Skeletal muscle tissue (tissue), 4 donors: ENCODE measurements around the gene L3MBTL4. TPM values are rescaled to one million over a fixed set of nuclear protein-coding genes. Genes with fewer than 3 reads are reported as not detected.

ENCODE experiments used
- H3K27ac ChIP-seq: one replicate; pipeline ENCODE4 v1.7.0; 2013; ENCODE audit warnings: mild to moderate bottlenecking, low read depth, low read length, inconsistent platforms
- H3K27me3 ChIP-seq, 3 donors: one replicate each; pipeline ENCODE4 v1.7.0; 2013; ENCODE audit warnings: low read length in 3 of 3; ENCODE audit not compliant: control insufficient read depth in 3 of 3, insufficient read depth in 3 of 3
- H3K36me3 ChIP-seq, 3 donors: one replicate each; pipeline ENCODE4 v1.7.0; 2013; ENCODE audit warnings: low read length in 3 of 3; ENCODE audit not compliant: control insufficient read depth in 3 of 3, insufficient read depth in 3 of 3
- H3K4me1 ChIP-seq, 3 donors: one replicate each; pipeline ENCODE4 v1.7.0; 2013; ENCODE audit warnings: low read length in 3 of 3, mild to moderate bottlenecking in 3 of 3; ENCODE audit not compliant: control insufficient read depth in 3 of 3, insufficient read depth in 3 of 3
- H3K4me3 ChIP-seq, 3 donors: one replicate each; pipeline ENCODE4 v1.7.0; 2013; ENCODE audit warnings: low read length in 3 of 3
- H3K9ac ChIP-seq, 3 donors: one replicate each; pipeline ENCODE4 v1.7.0; 2013; ENCODE audit warnings: low read length in 3 of 3, mild to moderate bottlenecking in 3 of 3, moderate library complexity in 2 of 3, low read depth in 1 of 3
- H3K9me3 ChIP-seq, 3 donors: one replicate each; pipeline ENCODE4 v1.7.0; 2013; ENCODE audit warnings: low read length in 3 of 3; ENCODE audit not compliant: control insufficient read depth in 3 of 3
- total RNA-seq: library from RNA; depleted of rRNA; stranded (reverse); fragments of >200 nt; gene quantifications from one replicate; pipeline ENCODE4 v1.2.3, GENCODE V29; 2014
- donor health status: Osteomylitis.

L3MBTL4 gene
- total RNA-seq, 1 donor from 2014 or later = 5.2 TPM

- no peaks in the 10 kb centered on the region for H3K9me3 ChIP-seq
- no peak overlapping the region for H3K4me3 ChIP-seq
- no peak overlapping the region for H3K27ac ChIP-seq
- no peaks in the 10 kb centered on the region for H3K27me3 ChIP-seq
- no peaks in the 10 kb centered on the region for H3K4me1 ChIP-seq
- no peaks in the 10 kb centered on the region for H3K36me3 ChIP-seq
- H3K9ac ChIP-seq = no peak overlapping the region
These were observed 301.1 kb downstream of the L3MBTL4 start for GRCh38 chr18:6113650-6114049.

- H3K9me3 ChIP-seq = no peaks in the 10 kb centered on the region
- H3K27me3 ChIP-seq = no peaks in the 10 kb centered on the region
- no peaks in the 10 kb centered on the region for H3K36me3 ChIP-seq
These were observed 303.0 kb downstream of the L3MBTL4 start for GRCh38 chr18:6111726-6112125.

GRCh38 chr18:6109743-6110142, 305.0 kb downstream of the L3MBTL4 start:
- no peaks in the 10 kb centered on the region for H3K27me3 ChIP-seq
- H3K27ac ChIP-seq = no peak overlapping the region
- no peak overlapping the region for H3K4me3 ChIP-seq
- H3K9me3 ChIP-seq = no peaks in the 10 kb centered on the region
- H3K36me3 ChIP-seq = no peaks in the 10 kb centered on the region
- no peak overlapping the region for H3K9ac ChIP-seq
- H3K4me1 ChIP-seq = no peaks in the 10 kb centered on the region

More at GRCh38 chr18:6111726-6112125, 303.0 kb downstream of the L3MBTL4 start:
- Histone ChIP-seq H3K27ac (no peak overlapping the region), H3K9ac (no peak overlapping the region), H3K4me1 (no peaks in the 10 kb centered on the region), H3K4me3 (no peak overlapping the region)

- H3K9me3 ChIP-seq = no peaks in the 10 kb centered on the region
- no peaks in the 10 kb centered on the region for H3K36me3 ChIP-seq
- H3K27ac ChIP-seq = no peak overlapping the region
- no peaks in the 10 kb centered on the region for H3K4me1 ChIP-seq
- H3K9ac ChIP-seq = no peak overlapping the region
- no peaks in the 10 kb centered on the region for H3K27me3 ChIP-seq
- H3K4me3 ChIP-seq = no peak overlapping the region
These were observed 306.9 kb downstream of the L3MBTL4 start for GRCh38 chr18:6107794-6108193.

GRCh38 chr18:6106091-6106685, 308.5 kb downstream of the L3MBTL4 start:
- H3K9ac ChIP-seq = no peak overlapping the region
- H3K27ac ChIP-seq = no peak overlapping the region
- no peaks in the 10 kb centered on the region for H3K27me3 ChIP-seq
- H3K36me3 ChIP-seq = no peaks in the 10 kb centered on the region
- no peaks in the 10 kb centered on the region for H3K9me3 ChIP-seq
- H3K4me1 ChIP-seq = no peaks in the 10 kb centered on the region
- H3K4me3 ChIP-seq = no peak overlapping the region

GRCh38 chr18:6103741-6104140, 311.0 kb downstream of the L3MBTL4 start:
- Histone ChIP-seq H3K9ac (no peak overlapping the region), H3K4me3 (no peak overlapping the region), H3K36me3 (no peaks in the 10 kb centered on the region)

GRCh38 chr18:6096730-6097129, 318.0 kb downstream of the L3MBTL4 start:
- no peaks in the 10 kb centered on the region for H3K36me3 ChIP-seq
- H3K4me1 ChIP-seq = no peaks in the 10 kb centered on the region
- H3K27me3 ChIP-seq = no peaks in the 10 kb centered on the region
- no peaks in the 10 kb centered on the region for H3K9me3 ChIP-seq
- H3K4me3 ChIP-seq = no peak overlapping the region
- H3K9ac ChIP-seq = no peak overlapping the region
- H3K27ac ChIP-seq = no peak overlapping the region

More at GRCh38 chr18:6103741-6104140, 311.0 kb downstream of the L3MBTL4 start:
- H3K27ac ChIP-seq = no peak overlapping the region
- H3K4me1 ChIP-seq = no peaks in the 10 kb centered on the region
- no peaks in the 10 kb centered on the region for H3K27me3 ChIP-seq
- H3K9me3 ChIP-seq = no peaks in the 10 kb centered on the region

GRCh38 chr18:6088432-6088831, 326.3 kb downstream of the L3MBTL4 start:
- no peaks in the 10 kb centered on the region for H3K9me3 ChIP-seq
- no peaks in the 10 kb centered on the region for H3K36me3 ChIP-seq
- H3K4me1 ChIP-seq = no peaks in the 10 kb centered on the region
- no peak overlapping the region for H3K27ac ChIP-seq
- no peak overlapping the region for H3K4me3 ChIP-seq
- H3K9ac ChIP-seq = no peak overlapping the region
- no peaks in the 10 kb centered on the region for H3K27me3 ChIP-seq

- no peaks in the 10 kb centered on the region for H3K4me1 ChIP-seq
- H3K27ac ChIP-seq = no peak overlapping the region
- no peaks in the 10 kb centered on the region for H3K27me3 ChIP-seq
- H3K4me3 ChIP-seq = no peak overlapping the region
- no peak overlapping the region for H3K9ac ChIP-seq
- no peaks in the 10 kb centered on the region for H3K9me3 ChIP-seq
- H3K36me3 ChIP-seq = no peaks in the 10 kb centered on the region
These were observed 328.0 kb downstream of the L3MBTL4 start for GRCh38 chr18:6086731-6087130.

- Histone ChIP-seq H3K36me3 (no peaks in the 10 kb centered on the region), H3K27me3 (no peaks in the 10 kb centered on the region), H3K4me1 (no peaks in the 10 kb centered on the region), H3K4me3 (no peak overlapping the region), H3K9me3 (no peaks in the 10 kb centered on the region), H3K27ac (no peak overlapping the region), H3K9ac (no peak overlapping the region)
These were observed 335.3 kb downstream of the L3MBTL4 start for GRCh38 chr18:6079406-6079805.
